Activated naive CD8-positive, alpha-beta T cell (primary cell): Measurements from ENCODE around the gene PRKG2.
A peak's percentile ranks its signal among the peaks of the same experiment; 100 is the strongest.
"Not testable (repeated sequence)": the region's sequence is repeated elsewhere in the genome, so short reads cannot be mapped to it uniquely, and the experiment has no call there.

Experiments used
- H3K27ac Mint-ChIP-seq: one replicate; pipeline ENCODE4 v1.8.0; 2021; ENCODE audit warnings: mixed read lengths
- H3K27me3 Mint-ChIP-seq: one replicate; pipeline ENCODE4 v1.8.0; 2021; ENCODE audit warnings: mixed read lengths
- H3K36me3 Mint-ChIP-seq: one replicate; pipeline ENCODE4 v1.8.0; 2021; ENCODE audit warnings: mixed read lengths
- H3K4me1 Mint-ChIP-seq: one replicate; pipeline ENCODE4 v1.8.0; 2021; ENCODE audit warnings: low read depth, mixed read lengths
- H3K4me3 Mint-ChIP-seq: one replicate; pipeline ENCODE4 v1.8.0; 2021; ENCODE audit warnings: mild to moderate bottlenecking, mixed read lengths
- H3K9me3 Mint-ChIP-seq: one replicate; pipeline ENCODE4 v1.8.0; 2021; ENCODE audit warnings: low read depth, mixed read lengths

Gene PRKG2

DNA sequence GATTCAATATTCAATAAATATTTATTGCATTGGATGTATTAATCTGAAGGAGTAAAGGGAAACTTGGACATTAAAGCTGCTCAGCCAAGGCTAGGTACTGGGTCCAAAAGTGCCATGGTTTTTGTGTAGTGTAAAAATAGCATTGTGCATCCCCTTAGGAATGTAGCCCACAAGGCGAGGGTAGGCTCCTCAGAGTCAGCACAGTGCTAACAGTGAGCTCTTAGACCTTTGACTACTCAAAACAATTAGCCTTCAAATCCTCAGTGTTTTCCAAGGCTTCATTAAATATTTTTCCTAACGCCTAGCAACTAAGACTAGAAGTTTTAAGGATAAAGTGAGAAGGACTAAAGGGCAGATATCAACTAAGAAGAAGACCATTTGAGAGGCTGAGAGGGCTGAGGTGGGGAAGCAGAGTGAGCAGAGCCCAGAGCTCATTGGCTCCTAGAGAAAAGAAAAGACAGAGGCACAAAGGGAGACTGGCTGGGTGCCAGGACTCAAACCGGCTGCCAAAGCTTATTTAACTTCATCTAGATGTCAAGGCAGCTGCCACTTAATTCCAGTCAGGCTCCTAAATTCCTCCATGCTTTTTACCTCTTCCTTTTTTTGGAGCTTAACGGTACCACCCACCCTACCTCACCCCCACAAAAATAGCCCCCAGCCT, 17.0 kb downstream of the PRKG2 start:
- Mint-ChIP-seq H3K4me3 (no peak overlapping the region), H3K36me3 (no peaks in the 10 kb centered on the region), H3K4me1 (no peaks in the 10 kb centered on the region)

DNA sequence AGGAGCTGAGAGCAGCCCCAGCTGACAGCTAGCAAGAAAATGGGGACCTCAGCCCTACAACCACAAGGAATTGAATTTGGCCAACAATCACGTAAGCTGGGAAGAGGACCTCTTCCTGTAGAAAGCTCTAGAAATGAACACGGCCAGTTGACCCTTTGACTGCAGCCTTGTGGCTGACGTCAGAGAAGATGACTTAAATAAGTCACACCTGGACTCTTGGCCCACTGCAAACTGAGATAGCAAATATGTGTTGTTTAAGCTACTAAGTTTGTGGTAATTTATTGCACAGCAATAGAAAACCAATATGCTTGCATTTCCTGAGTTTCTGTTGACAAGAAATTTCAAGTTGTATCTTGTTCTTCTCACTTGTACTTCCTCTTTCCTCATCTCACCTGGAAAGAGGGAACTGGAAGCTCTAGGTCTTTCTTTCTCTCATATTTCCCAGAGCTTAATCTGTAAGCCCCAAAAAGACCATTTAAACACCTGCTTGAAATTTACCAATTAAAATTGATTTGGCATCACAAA, 18.8 kb downstream of the PRKG2 start:
- no peaks in the 10 kb centered on the region for H3K4me1 Mint-ChIP-seq
- H3K4me3 Mint-ChIP-seq, result no peak overlapping the region
- H3K9me3 Mint-ChIP-seq, result no peaks in the 10 kb centered on the region
- H3K27ac Mint-ChIP-seq, result no peak overlapping the region
- H3K27me3 Mint-ChIP-seq, result peaks cover 3% of the 10 kb centered on the region
- H3K36me3 Mint-ChIP-seq, result no peaks in the 10 kb centered on the region

More for the DNA sequence above, 17.0 kb downstream of the PRKG2 start:
- Mint-ChIP-seq H3K27ac (no peak overlapping the region), H3K9me3 (no peaks in the 10 kb centered on the region), H3K27me3 (peaks cover 3% of the 10 kb centered on the region)

GRCh38 chr4:81195475-81195874, 19.5 kb downstream of the PRKG2 start:
- no peaks in the 10 kb centered on the region for H3K9me3 Mint-ChIP-seq
- peaks cover 3% of the 10 kb centered on the region for H3K27me3 Mint-ChIP-seq
- H3K4me3 Mint-ChIP-seq, result no peak overlapping the region
- no peaks in the 10 kb centered on the region for H3K4me1 Mint-ChIP-seq
- no peak overlapping the region for H3K27ac Mint-ChIP-seq
- H3K36me3 Mint-ChIP-seq, result no peaks in the 10 kb centered on the region

DNA sequence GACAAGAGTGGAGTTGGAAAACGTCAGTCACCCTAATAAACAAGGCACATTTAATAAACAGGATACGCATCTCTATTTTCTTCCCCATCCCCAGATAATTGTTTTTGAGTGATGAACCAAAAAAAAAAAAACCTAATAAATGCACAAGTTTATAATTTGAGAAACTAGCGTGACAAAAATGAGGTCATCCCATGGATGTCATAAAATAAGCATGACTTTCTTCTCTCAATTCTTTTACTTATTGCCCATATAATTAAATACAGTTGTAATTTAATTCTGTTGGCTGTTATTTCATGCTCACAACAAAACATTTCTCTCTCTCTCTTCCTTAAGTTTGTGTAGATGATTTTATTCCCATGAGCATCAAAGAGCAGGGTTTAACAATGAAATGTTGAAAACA, 20.7 kb downstream of the PRKG2 start:
- no peaks in the 10 kb centered on the region for H3K36me3 Mint-ChIP-seq

DNA sequence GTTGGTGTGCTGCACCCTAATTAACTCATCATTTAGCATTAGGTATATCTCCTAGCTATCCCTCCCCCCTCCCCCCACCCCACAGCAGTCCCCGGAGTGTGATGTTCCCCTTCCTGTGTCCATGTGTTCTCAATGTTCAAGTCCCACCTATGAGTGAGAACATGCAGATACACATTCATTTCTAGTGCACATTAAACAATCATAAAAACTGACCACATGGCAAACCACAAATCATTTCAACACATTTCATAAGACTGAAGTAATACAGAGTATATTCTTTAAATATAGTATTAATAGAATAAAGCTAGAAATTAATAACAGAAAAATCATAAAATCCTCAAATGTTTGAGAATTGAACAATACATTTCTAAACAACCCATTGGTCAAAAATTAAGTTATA, 34.1 kb downstream of the PRKG2 start:
- Mint-ChIP-seq H3K36me3 (no peaks in the 10 kb centered on the region), H3K27ac (no peak overlapping the region), H3K9me3 (no peaks in the 10 kb centered on the region), H3K4me3 (no peak overlapping the region), H3K4me1 (no peaks in the 10 kb centered on the region), H3K27me3 (peaks cover 9% of the 10 kb centered on the region)

More for the DNA sequence above, 20.7 kb downstream of the PRKG2 start:
- peaks cover 3% of the 10 kb centered on the region for H3K27me3 Mint-ChIP-seq
- no peak overlapping the region for H3K27ac Mint-ChIP-seq
- no peaks in the 10 kb centered on the region for H3K4me1 Mint-ChIP-seq
- H3K4me3 Mint-ChIP-seq, result no peak overlapping the region
- H3K9me3 Mint-ChIP-seq, result no peaks in the 10 kb centered on the region

DNA sequence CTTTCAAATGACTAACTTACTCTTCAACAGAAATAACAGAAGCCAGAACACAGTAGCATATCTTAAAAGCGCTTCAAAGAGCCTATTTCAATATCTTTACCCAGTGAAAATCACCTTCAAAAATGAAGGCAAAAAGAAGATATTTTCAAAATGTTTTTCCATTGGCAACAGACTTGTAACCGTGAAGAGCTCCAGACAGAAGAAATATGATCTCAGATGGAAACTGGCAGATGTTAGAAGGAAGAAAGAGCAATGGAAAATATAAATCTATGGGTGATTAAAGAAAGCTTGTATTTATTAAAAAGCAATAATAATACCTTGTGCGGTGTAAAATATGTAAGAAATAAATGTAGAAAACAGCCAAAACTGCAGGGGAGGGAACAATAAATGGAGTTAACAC, 35.7 kb downstream of the PRKG2 start:
- H3K27me3 Mint-ChIP-seq, result peaks cover 9% of the 10 kb centered on the region
- no peak overlapping the region for H3K27ac Mint-ChIP-seq
- H3K9me3 Mint-ChIP-seq, result no peaks in the 10 kb centered on the region
- no peaks in the 10 kb centered on the region for H3K4me1 Mint-ChIP-seq
- no peaks in the 10 kb centered on the region for H3K36me3 Mint-ChIP-seq
- H3K4me3 Mint-ChIP-seq, result no peak overlapping the region

- no peaks in the 10 kb centered on the region for H3K9me3 Mint-ChIP-seq
- no peaks in the 10 kb centered on the region for H3K4me1 Mint-ChIP-seq
- no peaks in the 10 kb centered on the region for H3K36me3 Mint-ChIP-seq
- H3K4me3 Mint-ChIP-seq, result no peak overlapping the region
- H3K27ac Mint-ChIP-seq, result no peak overlapping the region
- peaks cover 8% of the 10 kb centered on the region for H3K27me3 Mint-ChIP-seq
These were observed 41.8 kb downstream of the PRKG2 start for GRCh38 chr4:81173213-81173612.

DNA sequence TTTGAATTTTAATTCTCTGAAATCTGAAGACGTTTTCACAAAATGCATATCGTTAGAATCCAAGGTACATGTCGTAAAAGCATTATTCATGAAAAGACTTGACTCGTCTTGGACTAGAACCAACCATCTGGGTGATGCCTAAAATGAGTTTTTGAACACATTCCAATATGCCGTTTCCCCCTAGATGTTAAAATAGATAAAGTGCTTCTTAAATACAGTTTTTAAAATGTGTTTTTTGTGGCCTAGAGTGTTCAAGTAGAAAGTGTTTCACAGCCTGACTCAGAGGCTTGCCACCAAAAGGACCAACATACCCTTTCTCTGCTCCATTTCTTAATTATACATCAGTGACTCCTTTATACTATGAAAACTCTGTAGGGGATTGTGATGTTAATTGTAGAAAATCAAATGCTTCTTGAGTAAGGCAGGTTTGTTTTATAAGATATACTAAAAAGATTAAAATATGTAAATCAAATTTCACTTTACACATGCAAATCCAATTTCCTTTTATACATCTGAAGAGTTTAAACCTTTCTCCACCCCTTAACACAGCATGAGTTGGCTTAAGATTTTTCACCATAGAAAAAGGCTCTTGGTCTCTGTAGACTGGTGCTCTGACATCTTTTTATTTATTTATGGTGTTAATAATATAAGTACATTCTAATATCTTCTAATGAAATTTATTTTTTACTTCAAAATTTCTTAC, 48.4 kb downstream of the PRKG2 start:
- no peaks in the 10 kb centered on the region for H3K9me3 Mint-ChIP-seq
- H3K36me3 Mint-ChIP-seq, result no peaks in the 10 kb centered on the region
- H3K4me3 Mint-ChIP-seq, result no peak overlapping the region
- peaks cover 4% of the 10 kb centered on the region for H3K4me1 Mint-ChIP-seq
- H3K27ac Mint-ChIP-seq, result no peak overlapping the region
- peaks cover 9% of the 10 kb centered on the region for H3K27me3 Mint-ChIP-seq

GRCh38 chr4:81165861-81166430, 49.1 kb downstream of the PRKG2 start:
- Mint-ChIP-seq H3K27me3 (peaks cover 5% of the 10 kb centered on the region), H3K4me1 (peaks cover 4% of the 10 kb centered on the region), H3K4me3 (no peak overlapping the region), H3K9me3 (no peaks in the 10 kb centered on the region), H3K27ac (no peak overlapping the region), H3K36me3 (no peaks in the 10 kb centered on the region)

DNA sequence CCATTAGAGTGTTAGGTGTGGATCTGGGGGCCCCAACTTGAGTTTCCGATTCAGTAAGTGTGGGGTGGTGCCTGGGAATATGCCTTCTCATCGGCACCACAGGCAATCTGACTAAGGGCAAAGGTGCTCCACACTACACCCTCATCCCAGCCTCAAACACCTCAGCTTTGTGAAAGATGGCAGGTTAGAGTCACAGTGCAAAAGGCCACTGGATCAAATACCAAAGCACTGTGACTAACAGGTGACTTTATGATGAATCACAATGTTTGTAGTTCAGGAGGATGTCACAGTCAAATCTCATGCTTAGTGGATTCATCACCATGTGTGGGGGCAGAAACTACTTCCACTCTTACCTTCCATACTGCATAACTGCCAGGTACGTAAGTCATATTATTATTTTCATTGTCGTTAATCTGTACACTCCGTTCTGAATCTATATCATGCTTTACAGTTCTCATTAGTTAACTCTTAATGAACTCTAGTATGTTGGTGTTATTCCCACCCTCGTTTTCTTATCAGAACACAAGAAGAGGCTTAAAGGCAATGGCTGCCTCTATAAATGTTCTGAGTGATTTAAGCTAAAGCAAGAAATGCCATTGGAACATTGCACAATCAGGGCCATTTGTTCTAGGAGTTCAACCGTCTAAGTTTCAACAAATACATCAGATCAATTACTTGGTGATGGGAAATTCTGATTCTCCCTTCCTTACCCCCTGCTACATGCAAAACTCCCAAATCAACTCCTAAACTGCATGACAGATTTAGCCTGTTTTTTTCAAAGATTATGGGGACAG, 50.2 kb downstream of the PRKG2 start:
- no peak overlapping the region for H3K27ac Mint-ChIP-seq
- H3K27me3 Mint-ChIP-seq, result peaks cover 5% of the 10 kb centered on the region
- H3K9me3 Mint-ChIP-seq, result no peaks in the 10 kb centered on the region
- H3K4me3 Mint-ChIP-seq, result no peak overlapping the region
- H3K4me1 Mint-ChIP-seq, result peaks cover 4% of the 10 kb centered on the region
- H3K36me3 Mint-ChIP-seq, result no peaks in the 10 kb centered on the region

- Mint-ChIP-seq H3K4me1 (peaks cover 4% of the 10 kb centered on the region), H3K27me3 (peaks cover 3% of the 10 kb centered on the region), H3K36me3 (no peaks in the 10 kb centered on the region), H3K4me3 (no peak overlapping the region), H3K27ac (no peak overlapping the region), H3K9me3 (no peaks in the 10 kb centered on the region)
These were observed 50.9 kb downstream of the PRKG2 start for GRCh38 chr4:81164126-81164525.

- peaks cover 4% of the 10 kb centered on the region for H3K4me1 Mint-ChIP-seq
- peaks cover 3% of the 10 kb centered on the region for H3K27me3 Mint-ChIP-seq
- H3K36me3 Mint-ChIP-seq, result no peaks in the 10 kb centered on the region
- H3K4me3 Mint-ChIP-seq, result no peak overlapping the region
- no peak overlapping the region for H3K27ac Mint-ChIP-seq
- no peaks in the 10 kb centered on the region for H3K9me3 Mint-ChIP-seq
These were observed 52.1 kb downstream of the PRKG2 start for GRCh38 chr4:81162752-81163458.

- H3K27ac Mint-ChIP-seq, result peak overlapping the region; percentile 62
- not testable (repeated sequence) for H3K9me3 Mint-ChIP-seq, H3K27me3 Mint-ChIP-seq, H3K4me1 Mint-ChIP-seq, H3K36me3 Mint-ChIP-seq
- peak overlapping the region; percentile 82 for H3K4me3 Mint-ChIP-seq
These were observed 61.2 kb downstream of the PRKG2 start for GRCh38 chr4:81153714-81154323.
